ENCODE results near the gene EXD1.

- TF ChIP-seq TAF1 (IDR thresholded peaks at IDR 0.05; ENCODE audit: low read depth) (no peak), CTCF (IDR thresholded peaks at IDR 0.05; ENCODE audit: poor library complexity, severe bottlenecking) (no peak), POLR2AphosphoS5 (IDR thresholded peaks at IDR 0.05) (no peak), REST (IDR thresholded peaks at IDR 0.05; ENCODE audit: borderline replicate concordance) (no peak), EZH2 (IDR thresholded peaks at IDR 0.05; ENCODE audit: borderline replicate concordance, insufficient read depth, low read length, poor library complexity, severe bottlenecking) (no peak), EP300 (conservative IDR thresholded peaks at IDR 0.05; ENCODE audit: poor library complexity, severe bottlenecking) (no peak), MXI1 (conservative IDR thresholded peaks at IDR 0.05; ENCODE audit: poor library complexity, severe bottlenecking) (no peak), SMC3 (conservative IDR thresholded peaks at IDR 0.05; ENCODE audit: poor library complexity) (no peak), RAD21 (conservative IDR thresholded peaks at IDR 0.05) (no peak)
These were observed 36.1 kb downstream of the EXD1 start for GRCh38 chr15:41194444-41194843.
